Measurements from ENCODE around the gene PRKAR1B.
"Not testable (repeated sequence)": the region's sequence is repeated elsewhere in the genome, so short reads cannot be mapped to it uniquely, and the experiment has no call there.

Gene PRKAR1B

GRCh38 chr7:569071-569855 lies 157.8 kb downstream of the PRKAR1B start:
- no peak for DNase-seq

GRCh38 chr7:568031-568951 lies 158.8 kb downstream of the PRKAR1B start:
- no peak for DNase-seq

GRCh38 chr7:567305-567883 lies 159.7 kb downstream of the PRKAR1B start:
- no peak for DNase-seq

GRCh38 chr7:566100-566499 lies 161.0 kb downstream of the PRKAR1B start:
- DNase-seq: no peak

- no peak for DNase-seq
These were observed 162.8 kb downstream of the PRKAR1B start for GRCh38 chr7:564176-564865.

GRCh38 chr7:563629-564170 lies 163.4 kb downstream of the PRKAR1B start:
- no peak for DNase-seq

- no peak for DNase-seq
These were observed 164.1 kb downstream of the PRKAR1B start for GRCh38 chr7:562789-563628.

- DNase-seq: no peak
These were observed 164.8 kb downstream of the PRKAR1B start for GRCh38 chr7:562374-562675.

GRCh38 chr7:561631-562373 lies 165.3 kb downstream of the PRKAR1B start:
- no peak for DNase-seq

- no peak for DNase-seq
These were observed 166.0 kb downstream of the PRKAR1B start for GRCh38 chr7:560966-561630.

GRCh38 chr7:559396-559705 lies 167.7 kb downstream of the PRKAR1B start:
- no peak for DNase-seq

- DNase-seq: no peak
These were observed 169.6 kb downstream of the PRKAR1B start for GRCh38 chr7:557558-557881.

- no peak for DNase-seq
These were observed 170.1 kb downstream of the PRKAR1B start for GRCh38 chr7:556837-557557.

GRCh38 chr7:556291-556826 lies 170.7 kb downstream of the PRKAR1B start:
- no peak for DNase-seq

- no peak for DNase-seq
These were observed 171.4 kb downstream of the PRKAR1B start for GRCh38 chr7:555551-556160.

- no peak for DNase-seq
These were observed 173.4 kb downstream of the PRKAR1B start for GRCh38 chr7:553636-554111.

GRCh38 chr7:552868-553635 lies 174.0 kb downstream of the PRKAR1B start:
- DNase-seq: no peak

GRCh38 chr7:552151-552867 lies 174.8 kb downstream of the PRKAR1B start:
- not testable (repeated sequence) for DNase-seq

All from stimulated activated CD4-positive, alpha-beta T cell treated with anti-CD3 and anti-CD28 coated beads, Interleukin-2, amount 100 ng/mL, for 48 hours (primary cell).